Measurements from ENCODE around the gene PRKCZ.
"Not testable (repeated sequence)": the region's sequence is repeated elsewhere in the genome, so short reads cannot be mapped to it uniquely, and the experiment has no call there.

The PRKCZ gene

GRCh38 chr1:2114635-2115007 is 64.4 kb downstream of the PRKCZ start:
- DNase-seq (ENCODE audit: low spot score); FAIRE-seq: not testable (repeated sequence)

DNA sequence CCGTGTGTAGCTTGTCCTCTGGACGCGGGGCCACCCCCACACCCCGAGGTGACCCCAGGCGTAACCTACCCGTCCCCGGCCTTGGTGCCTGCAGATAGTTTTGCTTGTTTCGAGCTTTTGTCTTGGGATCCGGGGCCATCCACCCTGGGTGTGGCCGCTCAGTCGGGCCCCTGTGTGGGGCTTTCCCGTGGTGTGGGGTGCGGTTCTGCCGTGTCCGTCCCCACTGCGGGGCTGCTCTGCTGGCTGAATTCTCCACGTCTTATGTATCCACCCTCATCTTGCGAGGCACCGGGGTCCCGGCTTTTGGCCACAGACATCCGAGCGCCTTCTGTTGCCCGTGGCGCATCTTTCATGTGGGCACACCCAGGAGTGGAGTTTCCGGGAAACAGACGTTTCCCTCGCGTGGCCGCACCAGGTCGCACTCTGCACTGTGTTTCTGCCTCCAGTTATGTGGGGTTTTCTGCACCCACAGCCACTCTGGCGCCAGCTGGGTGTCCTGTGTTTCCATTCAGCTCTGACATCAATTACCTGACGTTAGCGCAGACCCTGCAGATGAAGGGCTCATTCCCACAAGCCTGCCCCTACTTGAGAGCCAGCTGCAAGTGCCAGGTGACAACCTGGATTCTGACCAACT is 64.9 kb downstream of the PRKCZ start:
- no peak for DNase-seq (ENCODE audit: low spot score)
- FAIRE-seq, result no peak

DNA sequence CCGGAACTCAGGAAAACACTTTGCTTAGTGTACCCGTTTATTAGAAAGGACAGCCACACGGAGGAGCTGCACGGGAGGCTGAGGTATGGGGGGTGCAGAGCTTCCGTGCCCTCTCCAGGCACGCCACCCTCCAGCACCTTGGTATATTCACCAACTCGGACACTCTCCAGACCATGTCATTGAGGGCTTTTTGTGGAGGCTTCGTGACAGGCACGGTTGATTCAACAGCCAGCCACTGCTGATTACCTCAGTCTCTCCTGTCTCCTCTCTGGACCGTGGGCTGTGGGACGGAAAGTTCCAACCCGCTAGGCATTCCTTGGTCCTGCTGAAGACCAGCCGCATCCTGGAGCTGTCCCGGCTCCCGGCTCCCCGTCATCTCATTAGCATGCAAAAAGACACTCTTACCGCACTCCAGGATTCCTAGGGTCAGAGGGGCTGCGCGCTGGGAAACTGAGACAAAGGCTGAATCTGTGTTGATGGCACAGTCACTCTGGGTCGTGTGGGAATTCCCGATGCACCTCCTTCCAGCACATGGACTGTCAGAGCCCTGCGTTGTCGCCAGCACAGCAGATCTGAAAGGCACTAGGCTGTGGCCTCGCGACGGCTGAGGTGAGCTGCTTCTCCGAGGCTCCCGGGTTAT is 65.6 kb downstream of the PRKCZ start:
- no peak for FAIRE-seq
- DNase-seq (ENCODE audit: low spot score), result no peak

- FAIRE-seq, result no peak
- no peak for DNase-seq (ENCODE audit: low spot score)
Measured at GRCh38 chr1:2119886-2120285, 69.7 kb downstream of the PRKCZ start.

GRCh38 chr1:2121101-2121691 is 71.0 kb downstream of the PRKCZ start:
- DNase-seq (ENCODE audit: low spot score) (no peak), FAIRE-seq (no peak)

- DNase-seq (ENCODE audit: low spot score), result not testable (repeated sequence)
- FAIRE-seq, result peak; percentile 100
Measured at GRCh38 chr1:2121794-2122193, 71.6 kb downstream of the PRKCZ start.

GRCh38 chr1:2124446-2125198 is 74.4 kb downstream of the PRKCZ start:
- FAIRE-seq, result no peak
- no peak for DNase-seq (ENCODE audit: low spot score)

DNA sequence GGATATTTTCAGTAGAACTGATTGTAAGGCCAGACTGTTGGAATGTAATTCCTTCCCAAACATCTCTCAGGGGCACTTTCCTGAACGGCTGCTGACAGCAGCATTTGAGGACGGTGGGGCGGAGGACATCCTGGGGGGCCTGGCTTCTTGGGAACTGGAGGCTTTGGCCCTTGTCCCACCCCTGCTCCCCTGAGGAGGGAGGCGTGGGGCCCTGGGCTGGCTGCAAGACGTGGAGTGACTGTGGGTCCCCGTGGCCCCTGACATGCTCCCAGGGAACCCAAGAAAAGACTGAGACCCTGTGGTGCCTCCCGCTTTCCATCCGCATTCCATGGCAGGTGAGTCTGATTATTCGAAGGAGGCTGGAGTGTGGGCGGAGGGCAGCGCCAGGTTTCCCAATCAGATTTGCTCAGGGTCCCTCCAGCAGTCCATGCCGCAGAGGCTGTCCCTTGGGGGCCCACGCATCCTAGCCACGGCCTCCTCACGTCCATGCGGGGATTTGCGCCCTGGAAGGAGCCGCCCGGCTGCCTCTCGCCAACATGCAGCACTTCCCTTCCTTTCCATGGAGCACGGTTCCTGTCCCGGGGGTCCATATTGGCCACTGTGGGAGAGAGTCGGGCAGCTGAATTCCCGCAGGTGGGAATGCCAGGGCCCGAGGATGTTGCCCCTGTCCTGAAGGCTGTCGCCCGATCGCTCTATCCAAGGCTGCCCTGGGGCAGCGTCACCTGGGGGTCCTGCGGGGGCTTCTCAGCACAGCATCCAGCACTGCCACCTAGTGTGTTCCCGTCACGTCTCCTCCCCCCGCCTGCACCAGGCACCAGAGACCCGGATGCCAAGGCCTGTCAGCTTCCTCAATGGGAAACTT is 75.4 kb downstream of the PRKCZ start:
- no peak for FAIRE-seq
- no peak for DNase-seq (ENCODE audit: low spot score)

- FAIRE-seq (no peak), DNase-seq (ENCODE audit: low spot score) (no peak)
Measured at GRCh38 chr1:2126331-2127186, 76.3 kb downstream of the PRKCZ start.

DNA sequence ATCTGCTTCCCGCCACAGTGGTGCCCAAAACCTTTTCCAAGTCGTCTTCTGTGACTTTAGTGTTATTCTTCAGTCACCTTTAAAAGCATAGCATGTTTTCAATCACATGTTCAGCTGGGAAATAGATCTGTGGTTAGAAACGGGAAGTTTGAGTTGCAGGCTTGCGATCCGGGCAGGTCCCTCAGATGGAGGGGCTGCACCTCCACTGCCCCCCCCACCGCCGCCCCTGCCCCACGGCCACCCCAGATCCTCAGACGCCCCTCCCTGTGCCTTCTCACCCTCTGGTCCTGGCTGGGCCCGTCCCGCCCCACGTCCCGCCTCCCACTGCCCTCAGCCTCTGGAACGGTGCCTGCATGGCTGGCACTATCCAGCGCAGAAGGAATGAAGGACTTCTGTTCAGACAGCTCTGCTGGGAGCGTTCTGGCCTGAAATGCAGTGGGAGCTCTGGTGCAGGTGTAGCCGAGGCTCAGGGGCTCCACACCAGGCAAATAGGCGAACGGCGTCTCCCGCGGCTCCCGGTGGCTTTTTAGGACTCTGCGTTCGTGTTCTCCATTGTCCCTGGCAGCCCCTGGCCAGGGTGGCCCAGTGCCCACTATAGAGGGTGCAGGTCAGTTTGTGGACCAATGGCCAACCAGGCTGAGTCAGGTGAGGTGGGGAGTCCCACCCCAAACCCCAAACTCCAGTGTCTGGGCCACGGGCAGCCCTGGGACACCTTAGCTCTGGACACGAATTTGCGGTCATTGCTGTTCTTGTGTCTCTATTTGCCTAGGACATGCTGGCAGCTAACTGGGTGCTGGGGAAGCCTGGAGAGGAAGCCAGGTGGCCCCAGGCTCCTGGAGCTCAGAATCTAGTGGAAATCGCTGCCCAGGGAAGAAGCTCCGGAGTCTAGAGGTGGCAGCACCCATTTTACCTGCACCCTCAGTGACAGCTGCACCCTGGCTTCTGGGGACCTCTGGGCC is 77.3 kb downstream of the PRKCZ start:
- no peak for DNase-seq (ENCODE audit: low spot score)
- no peak for FAIRE-seq

GRCh38 chr1:2128189-2128901 is 78.1 kb downstream of the PRKCZ start:
- DNase-seq (ENCODE audit: low spot score), result no peak
- no peak for FAIRE-seq

GRCh38 chr1:2129256-2129943 is 79.2 kb downstream of the PRKCZ start:
- DNase-seq (ENCODE audit: low spot score), result no peak
- no peak for FAIRE-seq

- DNase-seq (ENCODE audit: low spot score) (no peak), FAIRE-seq (no peak)
Measured at GRCh38 chr1:2130156-2130555, 79.9 kb downstream of the PRKCZ start.

DNA sequence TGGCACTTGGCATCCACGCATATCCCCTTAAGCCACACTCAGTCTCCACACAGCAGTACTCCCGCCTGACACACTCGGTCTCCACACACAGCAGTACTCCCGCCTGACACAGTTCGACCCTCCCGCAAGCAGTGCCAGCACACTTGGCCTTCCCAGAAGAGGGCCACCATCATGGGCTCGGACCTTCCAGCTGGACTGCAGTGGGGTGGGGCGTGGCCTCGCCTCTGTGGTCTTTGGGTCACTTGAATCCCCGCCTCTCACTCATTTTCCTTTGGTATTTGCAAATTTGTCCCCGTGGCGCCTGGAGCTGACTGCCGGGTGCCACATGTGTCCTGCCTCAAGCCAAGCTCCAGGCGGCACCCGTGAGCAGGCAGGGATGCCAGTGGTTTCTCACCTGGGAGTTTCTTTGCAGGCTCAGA is 80.7 kb downstream of the PRKCZ start:
- DNase-seq (ENCODE audit: low spot score) (no peak), FAIRE-seq (no peak)

DNA sequence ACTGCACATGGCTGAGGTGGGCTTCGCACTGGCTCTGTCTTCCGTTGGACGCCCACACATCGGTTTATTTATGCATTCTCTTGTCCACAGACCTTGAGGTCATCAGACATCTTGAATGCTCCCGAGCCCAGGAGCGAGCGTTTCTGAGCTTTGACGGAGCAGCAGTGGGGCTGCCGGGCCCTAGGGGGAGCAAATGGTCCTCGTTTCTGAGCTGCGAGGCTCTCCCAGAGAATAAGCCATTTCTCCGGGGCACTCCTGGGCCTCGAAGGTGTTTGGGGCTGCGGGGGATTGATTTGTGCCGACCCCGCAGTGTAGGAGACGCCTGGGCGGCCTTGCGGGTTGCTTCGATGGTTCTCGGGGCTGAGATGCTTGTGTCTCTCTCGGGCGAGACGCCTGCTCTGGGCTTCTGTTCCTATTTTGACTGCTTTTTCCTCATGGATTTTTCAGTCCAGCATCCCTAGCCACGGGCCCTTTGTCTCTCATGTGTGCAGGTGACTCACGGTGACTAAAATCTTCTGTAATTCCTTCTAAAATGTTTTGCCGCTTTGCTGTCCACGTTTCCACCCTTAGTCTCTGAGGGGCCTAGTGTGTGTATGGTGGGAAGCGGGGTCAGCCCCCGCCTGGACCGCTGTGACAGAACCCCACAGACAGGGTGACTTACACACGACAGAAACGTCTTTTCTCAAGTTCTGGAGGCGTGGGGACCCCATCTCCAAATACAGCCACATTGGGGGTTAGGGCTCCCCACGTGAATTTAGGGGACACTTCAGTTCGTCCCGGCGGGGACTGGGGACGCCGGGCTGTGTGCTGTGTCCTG is 82.2 kb downstream of the PRKCZ start:
- DNase-seq (ENCODE audit: low spot score) (peak; percentile 31), FAIRE-seq (no peak)

- FAIRE-seq, result no peak
- DNase-seq (ENCODE audit: low spot score), result peak; percentile 77
Measured at GRCh38 chr1:2133039-2133878, 83.0 kb downstream of the PRKCZ start.

Measured in urothelium cell line (cell line).